HG03103 (cell line): ENCODE measurements around the gene VRK2.
"Not testable (repeated sequence)": the region's sequence is repeated elsewhere in the genome, so short reads cannot be mapped to it uniquely, and the experiment has no call there.

Source experiments
- ATAC-seq: cut with Tn5 transposase; IDR thresholded peaks from one replicate; pipeline ENCODE4 v1.9.1; 2021; ENCODE audit warnings: low read depth; ENCODE audit not compliant: unreplicated experiment

Gene VRK2

GRCh38 chr2:58052978-58053377 lies 6.4 kb downstream of the VRK2 start:
- no peak for ATAC-seq

GRCh38 chr2:58054264-58054663 lies 7.7 kb downstream of the VRK2 start:
- ATAC-seq = no peak

GRCh38 chr2:58055033-58055786 lies 8.6 kb downstream of the VRK2 start:
- ATAC-seq = no peak

DNA sequence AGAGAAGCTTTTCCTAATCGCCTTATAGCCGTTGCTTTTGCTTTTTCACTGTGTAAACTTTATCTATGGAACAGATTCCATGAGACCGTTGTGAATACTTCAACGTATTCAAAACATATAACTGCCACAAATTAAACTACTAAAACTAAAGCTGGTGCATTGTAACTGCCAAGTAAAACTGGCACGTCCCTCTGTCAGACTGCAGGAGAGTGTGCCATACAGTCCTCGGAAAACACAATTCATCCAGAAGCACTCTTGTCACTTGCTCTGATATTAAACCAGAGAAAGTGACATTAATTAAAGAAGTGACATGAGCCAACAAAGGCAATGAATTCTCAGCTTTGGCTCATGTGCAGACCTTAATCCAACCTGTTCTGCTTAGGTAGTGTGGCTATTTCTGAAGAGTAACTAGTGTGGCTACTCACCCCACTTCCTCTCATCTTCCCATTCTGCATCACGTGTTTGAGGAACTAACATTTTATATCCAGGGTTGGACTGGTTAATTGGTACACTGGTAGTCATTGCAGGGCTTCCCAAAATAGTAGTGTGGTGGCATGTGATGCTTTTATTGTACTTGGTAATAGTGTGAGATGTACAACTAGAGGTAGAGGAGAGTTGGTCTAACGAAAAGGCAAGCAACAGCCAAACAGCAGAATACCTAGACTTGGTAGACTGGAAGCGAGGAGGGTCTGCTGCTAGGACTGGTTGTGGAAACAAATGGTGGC lies 9.7 kb downstream of the VRK2 start:
- ATAC-seq = no peak

GRCh38 chr2:58057707-58058530 lies 11.3 kb downstream of the VRK2 start:
- no peak for ATAC-seq

- ATAC-seq = no peak
These were observed 17.0 kb downstream of the VRK2 start for GRCh38 chr2:58063641-58064040.

DNA sequence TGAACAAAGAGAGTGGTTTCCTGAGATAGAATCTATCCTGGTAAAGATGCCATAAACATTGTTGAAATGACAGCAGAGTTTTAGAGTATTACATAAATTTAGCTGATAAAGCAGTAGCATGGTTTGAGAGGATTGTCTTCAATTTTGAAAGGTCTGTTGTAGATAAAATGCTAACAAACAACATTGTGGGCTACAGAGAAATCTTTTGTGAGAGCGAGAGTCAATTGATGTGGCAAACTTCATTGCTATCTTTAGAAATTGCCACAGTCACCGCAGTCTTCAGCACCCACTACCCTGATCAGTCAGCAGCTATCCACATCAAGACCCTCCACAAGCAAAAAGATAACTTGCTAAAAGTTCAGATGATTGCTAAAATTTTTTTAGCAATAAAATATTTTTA lies 17.5 kb downstream of the VRK2 start:
- ATAC-seq = no peak

- ATAC-seq = no peak
These were observed 18.6 kb downstream of the VRK2 start for GRCh38 chr2:58065248-58065647.

DNA sequence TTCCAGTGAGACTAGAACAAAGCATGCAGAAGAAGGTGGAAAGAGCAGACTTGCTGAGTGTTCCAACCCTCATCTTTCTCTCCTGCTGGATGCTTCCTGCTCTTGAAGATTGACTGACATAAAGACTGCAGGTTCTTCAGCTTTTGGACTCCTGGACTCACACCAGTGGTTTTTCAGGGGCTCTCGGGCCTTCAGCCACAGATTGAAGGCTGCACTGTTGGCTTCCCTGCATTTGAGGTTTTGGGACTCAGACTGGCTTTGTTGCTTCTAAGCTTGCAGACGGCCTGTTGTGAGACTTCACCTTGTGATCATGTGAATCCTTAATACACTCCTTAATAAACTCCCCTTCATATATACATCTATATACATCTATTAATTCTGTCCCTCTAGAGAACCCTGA lies 20.4 kb downstream of the VRK2 start:
- no peak for ATAC-seq

- ATAC-seq = no peak
These were observed 24.2 kb downstream of the VRK2 start for GRCh38 chr2:58070765-58071164.

DNA sequence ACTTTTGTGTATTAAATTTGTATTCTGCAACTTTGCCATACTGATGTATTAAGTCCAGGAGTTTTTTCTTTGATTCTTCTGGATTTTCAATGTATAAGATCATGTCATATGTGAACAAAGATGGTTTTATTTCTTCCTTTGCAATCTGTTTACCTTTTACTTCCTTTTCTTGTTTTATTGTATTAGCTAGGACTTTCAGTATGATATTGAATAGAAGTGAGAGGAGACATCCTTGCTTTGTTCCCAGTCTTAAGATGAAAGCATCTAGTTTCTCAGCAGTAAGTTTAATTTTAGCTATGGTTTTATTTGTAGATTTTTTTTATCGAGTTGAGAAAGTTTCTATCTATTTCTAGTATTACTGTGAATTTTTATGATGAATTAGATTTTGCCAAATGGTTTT lies 25.5 kb downstream of the VRK2 start:
- no peak for ATAC-seq

DNA sequence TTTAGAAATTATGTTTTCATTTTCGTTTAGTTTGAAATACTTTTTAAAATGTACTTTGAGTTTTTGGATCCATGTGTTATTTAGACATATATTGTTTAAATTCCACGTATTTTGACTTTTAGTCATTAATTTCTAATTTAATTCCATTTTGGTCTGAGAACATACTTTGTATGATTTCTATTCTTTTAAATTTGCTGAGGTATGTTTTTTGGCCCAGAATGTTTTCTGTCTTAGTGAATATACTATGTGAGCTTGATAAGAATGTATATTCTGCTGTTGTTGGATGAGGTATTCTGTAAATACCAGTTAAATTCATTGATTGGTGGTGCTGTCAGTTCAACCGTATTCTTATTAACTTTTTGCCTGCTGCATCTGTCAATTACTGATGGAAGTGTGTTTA lies 26.4 kb downstream of the VRK2 start:
- ATAC-seq = no peak

GRCh38 chr2:58073751-58074150 lies 27.1 kb downstream of the VRK2 start:
- no peak for ATAC-seq

DNA sequence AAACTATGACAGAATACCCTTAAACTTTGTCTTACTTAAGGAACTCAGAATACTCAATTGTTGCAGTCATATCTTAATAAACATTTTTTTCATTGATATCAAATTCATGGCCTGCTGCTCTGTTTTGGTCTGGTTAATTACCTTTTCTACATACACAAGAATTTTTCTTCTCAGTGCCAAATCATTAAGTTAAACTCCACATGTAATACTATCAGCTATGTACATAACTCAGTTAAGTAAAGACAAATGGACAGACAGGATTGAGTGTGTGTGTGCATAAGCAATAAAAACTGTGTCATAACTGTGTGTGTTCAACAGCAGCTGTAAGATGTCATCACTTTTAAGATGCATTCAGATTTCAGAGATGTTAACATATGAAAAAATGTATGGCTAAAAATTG lies 34.4 kb downstream of the VRK2 start:
- no peak for ATAC-seq

- ATAC-seq = no peak
These were observed 42.5 kb downstream of the VRK2 start for GRCh38 chr2:58089081-58089480.

DNA sequence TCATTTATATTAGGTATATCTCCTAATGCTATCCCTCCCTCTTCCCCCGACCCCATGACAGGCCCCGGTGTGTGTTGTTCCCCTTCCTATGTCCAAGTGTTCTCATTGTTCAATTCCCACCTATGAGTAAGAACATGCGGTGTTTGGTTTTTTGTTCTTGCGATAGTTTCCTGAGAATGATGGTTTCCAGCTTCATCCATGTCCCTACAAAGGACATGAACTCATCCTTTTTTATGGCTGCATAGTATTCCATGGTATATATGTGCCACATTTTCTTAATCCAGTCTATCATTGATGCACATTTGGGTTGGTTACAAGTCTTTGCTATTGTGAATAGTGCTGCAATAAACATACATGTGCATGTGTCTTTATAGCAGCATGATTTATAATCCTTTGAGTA lies 46.2 kb downstream of the VRK2 start:
- not testable (repeated sequence) for ATAC-seq

GRCh38 chr2:58097025-58097424 lies 50.4 kb downstream of the VRK2 start:
- ATAC-seq = no peak

GRCh38 chr2:58098254-58099095 lies 51.9 kb downstream of the VRK2 start:
- ATAC-seq = no peak

GRCh38 chr2:58099096-58099769 lies 52.6 kb downstream of the VRK2 start:
- no peak for ATAC-seq

DNA sequence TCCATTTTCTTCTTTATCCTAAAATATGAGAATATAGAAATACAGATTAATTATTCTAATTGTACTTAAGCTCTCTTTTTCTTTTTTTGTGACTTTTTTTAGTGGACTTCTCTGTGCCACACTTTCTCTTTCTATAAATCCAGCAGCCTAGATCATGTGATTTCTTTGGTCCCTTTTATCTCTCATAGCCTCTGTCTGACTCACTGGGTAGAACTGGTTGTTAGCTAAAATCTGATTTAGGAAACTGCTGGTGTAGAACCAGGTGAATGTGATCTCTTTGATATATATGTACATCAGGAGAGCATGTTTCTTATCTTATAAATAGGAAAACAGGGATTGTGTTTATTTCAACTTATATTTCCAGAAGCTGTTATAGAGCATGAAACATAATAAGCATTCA lies 54.9 kb downstream of the VRK2 start:
- no peak for ATAC-seq
